Right atrium auricular region (tissue), 2 donors: ENCODE data around the gene NEDD4L. TPM values are rescaled to one million over a fixed set of nuclear protein-coding genes. Genes with fewer than 3 reads are reported as not detected.

ENCODE experiments used
- DNase-seq: peaks from one replicate; pipeline ENCODE4 v3.0.0-alpha.2; 2019; ENCODE audit warnings: low spot score
- H3K27ac ChIP-seq, 2 donors: fragments of 200-600 bp; sonication (generic); 1 replicate in 1 of 2; 2 replicates in 1 of 2; pipeline ENCODE4 v1.5.1; 2016 to 2019
- H3K27me3 ChIP-seq, 2 donors: fragments of 200-600 bp; sonication (generic); one replicate each; pipeline versions ENCODE4 v1.5.1 to v1.6.0; 2017 to 2019
- H3K36me3 ChIP-seq: fragments of 200-600 bp; sonication (generic); one replicate; pipeline ENCODE4 v1.5.1; 2016
- H3K4me1 ChIP-seq, 2 donors: fragments of 200-600 bp; sonication (generic); one replicate each; pipeline versions ENCODE4 v1.5.1 to v1.6.0; 2017 to 2019
- H3K4me3 ChIP-seq, 2 donors: fragments of 200-600 bp; sonication (generic); 1 replicate in 1 of 2; 2 replicates in 1 of 2; pipeline ENCODE4 v1.5.1; 2017 to 2019; ENCODE audit warnings: mild to moderate bottlenecking in 1 of 2, moderate library complexity in 1 of 2
- H3K9me3 ChIP-seq, 2 donors: fragments of 200-600 bp; sonication (generic); one replicate each; pipeline ENCODE4 v1.5.1; 2019
- CTCF ChIP-seq, 2 donors: fragments of 200-600 bp; sonication (generic); IDR thresholded peaks; one replicate each; pipeline ENCODE4 v1.5.1; 2019; ENCODE audit warnings: antibody characterized with exemption in 2 of 2
- total RNA-seq, 2 donors: library from RNA; depleted of rRNA; stranded (reverse); fragments of >200 nt; gene quantifications; one replicate each; pipeline ENCODE4 v1.1.0, GENCODE V29; 2016

The NEDD4L gene
- total RNA-seq, 2 donors from 2014 or later: 45.0 to 68.0 TPM

DNA sequence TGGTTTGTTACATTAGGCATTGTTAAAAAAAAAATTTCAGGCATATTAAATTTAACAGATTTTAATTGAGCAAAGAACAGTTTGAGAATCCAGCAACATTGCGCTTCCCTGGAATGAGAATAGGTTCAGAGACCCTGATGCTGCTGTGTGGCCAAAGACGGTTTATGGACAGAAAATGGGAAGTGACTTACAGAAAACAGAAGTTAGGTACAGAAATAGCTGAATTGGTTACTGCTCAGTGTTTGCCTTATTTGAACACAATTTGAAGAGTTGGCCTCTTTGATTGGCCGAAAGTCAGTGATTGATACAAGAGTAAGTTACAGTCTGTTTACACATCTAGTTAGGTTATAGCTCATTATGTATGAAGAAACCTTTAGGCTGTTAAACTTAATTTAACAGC lies 6.0 kb upstream of the NEDD4L start:
- H3K36me3 ChIP-seq: no peaks in the 10 kb centered on the region
- no peak for TF ChIP-seq CTCF (IDR thresholded peaks at IDR 0.05)
- H3K27me3 ChIP-seq: no peaks in the 10 kb centered on the region
- no peak for DNase-seq
- no peaks in the 10 kb centered on the region for H3K9me3 ChIP-seq
- H3K4me1 ChIP-seq: peaks cover 0 to 5% of the 10 kb centered on the region in 2 donors
- H3K27ac ChIP-seq: no peak overlapping the region
- no peak overlapping the region for H3K4me3 ChIP-seq

DNA sequence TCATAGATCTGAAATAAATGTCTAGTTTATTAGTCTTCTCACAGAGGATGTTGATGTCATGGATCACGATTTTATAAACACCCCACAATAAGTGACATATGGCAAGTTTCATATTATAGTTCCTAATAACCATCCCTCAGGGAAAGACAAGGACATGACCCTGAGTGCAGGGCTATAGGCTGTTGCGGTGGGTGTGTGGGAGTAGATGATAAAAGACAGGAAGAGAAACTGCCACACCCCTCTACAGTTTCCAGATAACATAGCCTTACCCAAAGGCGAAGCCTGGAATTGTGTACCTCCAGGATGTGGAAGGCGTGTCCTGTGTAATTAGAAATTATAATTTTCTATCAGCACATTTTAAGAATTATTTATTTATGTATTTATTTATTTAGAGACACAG lies 2.4 kb upstream of the NEDD4L start:
- TF ChIP-seq CTCF (IDR thresholded peaks at IDR 0.05): no peak
- H3K9me3 ChIP-seq: no peaks in the 10 kb centered on the region
- DNase-seq: no peak

GRCh38 chr18:58042826-58043490 lies 1.1 kb upstream of the NEDD4L start:
- H3K9me3 ChIP-seq: no peaks in the 10 kb centered on the region
- peak overlapping the region; percentile 85 to 86 for H3K4me3 ChIP-seq
- H3K27me3 ChIP-seq: no peaks in the 10 kb centered on the region
- no peak for TF ChIP-seq CTCF (IDR thresholded peaks at IDR 0.05)
- H3K27ac ChIP-seq: peak overlapping the region in 1 of 2 donors; percentile 87
- no peak for DNase-seq
- H3K36me3 ChIP-seq: no peaks in the 10 kb centered on the region
- peaks cover 0 to 26% of the 10 kb centered on the region in 2 donors for H3K4me1 ChIP-seq

More for the DNA sequence above, 2.4 kb upstream of the NEDD4L start:
- Histone ChIP-seq H3K36me3 (no peaks in the 10 kb centered on the region), H3K4me1 (peaks cover 0 to 19% of the 10 kb centered on the region in 2 donors), H3K27ac (no peak overlapping the region), H3K4me3 (no peak overlapping the region), H3K27me3 (no peaks in the 10 kb centered on the region)

GRCh38 chr18:58044370-58045241 lies 580 bp downstream of the NEDD4L start:
- H3K27me3 ChIP-seq: no peaks in the 10 kb centered on the region
- peak; percentile 65 for DNase-seq
- peaks cover 0 to 26% of the 10 kb centered on the region in 2 donors for H3K4me1 ChIP-seq
- no peaks in the 10 kb centered on the region for H3K9me3 ChIP-seq
- H3K4me3 ChIP-seq: peak overlapping the region; percentile 85 to 86
- no peaks in the 10 kb centered on the region for H3K36me3 ChIP-seq
- peak overlapping the region; percentile 87 to 89 for H3K27ac ChIP-seq
- TF ChIP-seq CTCF (IDR thresholded peaks at IDR 0.05): peak in 1 of 2 donors; percentile 29

DNA sequence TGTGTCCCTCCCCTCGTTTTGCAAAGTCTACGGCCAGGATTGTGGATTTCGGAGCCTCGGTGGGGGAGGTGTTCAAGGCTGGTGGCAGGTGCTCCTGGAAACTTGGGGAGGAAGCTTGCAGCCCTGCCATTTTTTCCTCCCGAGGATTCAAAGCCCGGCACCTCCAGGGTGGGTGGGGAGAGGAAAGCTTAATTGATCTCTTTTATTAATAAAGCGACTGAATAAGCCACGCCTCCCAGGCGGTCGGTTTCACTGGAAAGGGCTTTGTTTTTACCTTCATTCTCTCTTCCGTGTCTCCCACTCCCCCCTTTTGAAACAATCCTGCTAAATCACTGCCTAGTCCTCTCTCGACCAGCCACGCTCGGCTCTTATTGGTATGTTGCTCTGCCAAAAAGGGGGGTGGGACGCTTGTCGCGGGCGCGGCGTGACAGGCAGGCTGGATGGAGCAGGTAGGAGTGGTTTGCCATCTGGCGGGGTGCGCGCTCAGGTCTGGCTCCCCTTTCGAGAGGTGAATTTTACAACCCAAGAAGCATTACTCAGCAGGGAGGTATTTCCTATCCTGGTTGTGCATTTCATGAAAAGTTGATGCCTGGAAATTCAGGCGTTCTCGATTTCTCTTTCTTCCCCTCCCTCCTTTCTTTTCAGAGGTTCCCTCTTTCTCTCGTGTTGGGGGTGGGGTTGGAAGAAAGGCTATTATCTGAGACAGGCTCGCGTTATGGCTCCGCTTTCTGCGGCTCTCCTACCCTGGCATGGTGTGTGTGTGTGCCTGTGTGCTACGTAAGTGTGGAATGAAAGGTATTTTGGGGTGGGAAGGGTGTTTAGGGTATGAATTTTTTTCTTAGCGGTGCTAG lies 1.4 kb downstream of the NEDD4L start:
- DNase-seq: no peak
- Histone ChIP-seq H3K4me1 (peaks cover 0 to 26% of the 10 kb centered on the region in 2 donors), H3K9me3 (no peaks in the 10 kb centered on the region), H3K27ac (peak overlapping the region; percentile 87 to 89), H3K36me3 (no peaks in the 10 kb centered on the region), H3K27me3 (no peaks in the 10 kb centered on the region), H3K4me3 (peak overlapping the region; percentile 85 to 86)
- no peak for TF ChIP-seq CTCF (IDR thresholded peaks at IDR 0.05)
